TTC549 (cell line): ENCODE data around the gene PDCD7.
"Not testable (repeated sequence)": the region's sequence is repeated elsewhere in the genome, so short reads cannot be mapped to it uniquely, and the experiment has no call there.

Experiments
- FAIRE-seq: peaks from 2 replicates; lab custom pipeline; 2012; peaks lifted over from hg19 to GRCh38; lab: Jason Lieb, UNC

The PDCD7 gene

GRCh38 chr15:65091946-65092770 is 41.5 kb downstream of the PDCD7 start:
- no peak for FAIRE-seq

GRCh38 chr15:65089206-65089824 is 44.3 kb downstream of the PDCD7 start:
- FAIRE-seq, result no peak

- no peak for FAIRE-seq
Observed at GRCh38 chr15:65088643-65089021, 45.0 kb downstream of the PDCD7 start.

GRCh38 chr15:65087873-65088642 is 45.5 kb downstream of the PDCD7 start:
- FAIRE-seq, result no peak

- FAIRE-seq, result no peak
Observed at GRCh38 chr15:65087411-65087810, 46.2 kb downstream of the PDCD7 start.

- FAIRE-seq, result no peak
Observed at GRCh38 chr15:65086680-65087111, 46.9 kb downstream of the PDCD7 start.

GRCh38 chr15:65085990-65086679 is 47.5 kb downstream of the PDCD7 start:
- no peak for FAIRE-seq

- no peak for FAIRE-seq
Observed at GRCh38 chr15:65085207-65085753, 48.3 kb downstream of the PDCD7 start.

- FAIRE-seq, result no peak
Observed at GRCh38 chr15:65084500-65085206, 49.0 kb downstream of the PDCD7 start.

- FAIRE-seq, result no peak
Observed at GRCh38 chr15:65083262-65083701, 50.3 kb downstream of the PDCD7 start.

GRCh38 chr15:65082303-65082953 is 51.2 kb downstream of the PDCD7 start:
- FAIRE-seq, result no peak

- FAIRE-seq, result no peak
Observed at GRCh38 chr15:65081758-65082157, 51.9 kb downstream of the PDCD7 start.

GRCh38 chr15:65081270-65081669 is 52.3 kb downstream of the PDCD7 start:
- no peak for FAIRE-seq

- no peak for FAIRE-seq
Observed at GRCh38 chr15:65079580-65079979, 54.0 kb downstream of the PDCD7 start.

GRCh38 chr15:65077981-65078352 is 55.6 kb downstream of the PDCD7 start:
- FAIRE-seq, result no peak

- FAIRE-seq, result no peak
Observed at GRCh38 chr15:65077291-65077980, 56.2 kb downstream of the PDCD7 start.

- FAIRE-seq, result no peak
Observed at GRCh38 chr15:65076486-65077290, 56.9 kb downstream of the PDCD7 start, which contains the start of gene KBTBD13. Gene KBTBD13 (plus strand): TSS chr15:65076746. CDS start chr15:65076816, 70 bp downstream.

- not testable (repeated sequence) for FAIRE-seq
Observed at GRCh38 chr15:65075607-65076395, 57.8 kb downstream of the PDCD7 start.
